Upper lobe of left lung (tissue), 6 donors: Measurements from ENCODE around the gene RYR1. TPM values are rescaled to one million over a fixed set of nuclear protein-coding genes. Genes with fewer than 3 reads are reported as not detected.

Experiments used
- ATAC-seq, 2 donors: fragments of 200-7000 bp; cut with Tn5 transposase; one replicate each; pipeline ENCODE4 v1.9.1; 2022; ENCODE audit warnings: mild to moderate bottlenecking in 2 of 2, moderate library complexity in 2 of 2; ENCODE audit not compliant: low FRiP score in 2 of 2
- DNase-seq, 2 donors: peaks; one replicate each; pipeline ENCODE4 v3.0.0-alpha.2; 2019 to 2020
- H3K27ac ChIP-seq, 4 donors: fragments of 200-600 bp; sonication (generic); one replicate each; pipeline ENCODE4 v1.5.1; 2016 to 2019
- H3K27me3 ChIP-seq, 4 donors: fragments of 200-600 bp; sonication (generic); one replicate each; pipeline ENCODE4 v1.5.1; 2017 to 2019
- H3K36me3 ChIP-seq, 4 donors: fragments of 200-600 bp; sonication (generic); one replicate each; pipeline ENCODE4 v1.5.1; 2016 to 2019
- H3K4me1 ChIP-seq, 4 donors: fragments of 200-600 bp; sonication (generic); one replicate each; pipeline ENCODE4 v1.5.1; 2018 to 2019
- H3K4me3 ChIP-seq, 4 donors: fragments of 200-600 bp; sonication (generic); one replicate each; pipeline ENCODE4 v1.5.1; 2017 to 2019; ENCODE audit warnings: mild to moderate bottlenecking in 2 of 4, moderate library complexity in 1 of 4
- H3K9me3 ChIP-seq, 4 donors: fragments of 200-600 bp; sonication (generic); one replicate each; pipeline ENCODE4 v1.5.1; 2018 to 2019
- EP300 ChIP-seq, 4 donors: sonication (generic); formaldehyde crosslinking; IDR thresholded peaks; one replicate each; pipeline ENCODE4 v1.5.1; 2017; ENCODE audit warnings: antibody characterized with exemption in 4 of 4, control low read depth in 2 of 4
- POLR2A ChIP-seq, 4 donors: fragments of 450-650 bp; IDR thresholded peaks; one replicate each; pipeline ENCODE4 v1.5.1; 2016 to 2017; ENCODE audit warnings: antibody characterized with exemption in 4 of 4, mild to moderate bottlenecking in 2 of 4
- POLR2AphosphoS5 ChIP-seq, 2 donors: sonication (generic); formaldehyde crosslinking; IDR thresholded peaks; one replicate each; pipeline ENCODE4 v1.5.1; 2017; ENCODE audit warnings: antibody characterized with exemption in 2 of 2
- WGBS, 2 donors: methylation state at CpG; one replicate each; pipeline ENCODE4 v1.1.5; 2017 to 2018; 5-methylcytosine and 5-hydroxymethylcytosine counted together
- total RNA-seq, 6 donors: library from RNA; depleted of rRNA in 4 of 6; stranded (reverse); fragments of >200 nt in 4 of 6; gene quantifications; one replicate each; pipeline versions ENCODE4 v1.1.0 to v1.2.1, GENCODE V29; 2016 to 2021
- TF ChIP-seq, protein P1 (sequence below), 6 experiments: fragments of 450-650 bp in 4 of 6; fragments of 200-600 bp in 2 of 6; sonication (generic) in 2 of 6; IDR thresholded peaks; one replicate each; pipeline ENCODE4 v1.5.1; 2016 to 2019; ENCODE audit warnings: antibody characterized with exemption in 6 of 6
- donor health status: DM: no; HTN: no; CAD: no; lungs with moderate emphysema.
- donor health status: DM: no; HTN: yes; CAD: no; lungs with severe emphysema.

Gene RYR1
- total RNA-seq, 6 donors from 2014 or later: 1.1 to 22.0 (median 5.5) TPM

DNA sequence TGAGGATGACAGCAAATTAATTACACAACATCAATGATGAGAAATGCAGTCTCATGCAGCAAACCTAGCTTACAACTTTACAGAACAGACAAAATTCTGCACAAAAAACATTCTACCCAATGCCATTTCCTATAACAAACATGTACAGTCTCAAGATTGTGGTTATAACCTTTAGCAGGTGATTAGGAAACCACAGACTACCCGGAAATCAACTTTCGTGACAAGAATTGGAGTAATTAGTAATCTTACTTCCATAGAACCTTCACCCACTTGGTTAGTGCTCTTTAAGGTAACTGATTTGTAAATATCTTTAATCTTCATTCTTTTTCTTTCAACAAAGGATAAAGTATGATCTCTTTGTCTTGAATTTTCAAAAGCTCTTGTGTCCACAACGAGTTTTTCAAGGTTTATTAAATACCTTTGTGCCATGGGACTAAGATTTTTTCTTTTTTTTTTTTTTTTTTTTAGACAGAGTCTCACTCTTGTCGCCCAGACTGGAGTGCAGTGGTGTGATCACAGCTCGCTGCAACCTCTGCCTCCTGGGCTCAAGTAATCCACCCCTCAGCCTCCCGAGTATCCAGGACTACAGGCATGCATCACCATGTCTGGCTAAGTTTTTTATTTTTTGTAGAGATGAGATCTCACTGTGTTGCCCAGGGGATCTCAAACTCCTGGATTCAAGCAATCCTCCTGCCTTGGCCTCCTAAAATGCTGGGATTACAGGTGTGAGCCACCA lies 105.5 kb downstream of the RYR1 start:
- TF ChIP-seq, protein P1, sequence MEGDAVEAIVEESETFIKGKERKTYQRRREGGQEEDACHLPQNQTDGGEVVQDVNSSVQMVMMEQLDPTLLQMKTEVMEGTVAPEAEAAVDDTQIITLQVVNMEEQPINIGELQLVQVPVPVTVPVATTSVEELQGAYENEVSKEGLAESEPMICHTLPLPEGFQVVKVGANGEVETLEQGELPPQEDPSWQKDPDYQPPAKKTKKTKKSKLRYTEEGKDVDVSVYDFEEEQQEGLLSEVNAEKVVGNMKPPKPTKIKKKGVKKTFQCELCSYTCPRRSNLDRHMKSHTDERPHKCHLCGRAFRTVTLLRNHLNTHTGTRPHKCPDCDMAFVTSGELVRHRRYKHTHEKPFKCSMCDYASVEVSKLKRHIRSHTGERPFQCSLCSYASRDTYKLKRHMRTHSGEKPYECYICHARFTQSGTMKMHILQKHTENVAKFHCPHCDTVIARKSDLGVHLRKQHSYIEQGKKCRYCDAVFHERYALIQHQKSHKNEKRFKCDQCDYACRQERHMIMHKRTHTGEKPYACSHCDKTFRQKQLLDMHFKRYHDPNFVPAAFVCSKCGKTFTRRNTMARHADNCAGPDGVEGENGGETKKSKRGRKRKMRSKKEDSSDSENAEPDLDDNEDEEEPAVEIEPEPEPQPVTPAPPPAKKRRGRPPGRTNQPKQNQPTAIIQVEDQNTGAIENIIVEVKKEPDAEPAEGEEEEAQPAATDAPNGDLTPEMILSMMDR (IDR thresholded peaks at IDR 0.05): no peak
- TF ChIP-seq POLR2AphosphoS5 (IDR thresholded peaks at IDR 0.05): no peak
- no peak for TF ChIP-seq POLR2A (IDR thresholded peaks at IDR 0.05)
- TF ChIP-seq EP300 (IDR thresholded peaks at IDR 0.05): no peak
- H3K27ac ChIP-seq: no peak overlapping the region
- H3K27me3 ChIP-seq: no peaks in the 10 kb centered on the region
- no peak overlapping the region for H3K4me3 ChIP-seq
- H3K4me1 ChIP-seq: peaks cover 0 to 6% (median 2%) of the 10 kb centered on the region in 4 donors
- ATAC-seq (no peak), DNase-seq (no peak)
- H3K36me3 ChIP-seq: no peaks in the 10 kb centered on the region
- 45 to 47% methylated on average over 6 of the region's 6 CpGs for WGBS, 2 donors
- peaks cover 0 to 17% (median 12%) of the 10 kb centered on the region in 4 donors for H3K9me3 ChIP-seq

DNA sequence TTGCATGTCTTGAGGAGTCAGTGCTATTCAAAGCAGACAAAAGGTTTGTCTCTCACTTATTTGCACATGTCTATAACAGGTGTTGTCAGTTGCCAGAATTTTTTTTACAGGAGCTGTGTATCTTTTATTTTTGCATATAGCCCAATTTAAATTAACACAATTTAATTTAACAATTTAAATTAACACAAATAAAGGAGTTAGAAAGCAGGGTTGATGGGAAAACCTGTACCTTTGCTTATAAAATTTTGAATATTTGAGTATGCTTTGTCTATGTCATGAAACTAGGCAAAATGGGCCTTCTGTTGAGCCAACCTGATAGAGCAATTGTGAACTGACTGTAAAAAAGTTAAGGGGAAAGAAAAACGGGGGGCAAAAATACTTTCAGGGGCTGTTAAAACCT lies 106.3 kb downstream of the RYR1 start:
- no peak for TF ChIP-seq EP300 (IDR thresholded peaks at IDR 0.05)
- TF ChIP-seq, protein P1 (IDR thresholded peaks at IDR 0.05): no peak
- no peak for TF ChIP-seq POLR2AphosphoS5 (IDR thresholded peaks at IDR 0.05)
- no peak for TF ChIP-seq POLR2A (IDR thresholded peaks at IDR 0.05)
- no peak for ATAC-seq
- H3K4me3 ChIP-seq: no peak overlapping the region
- peaks cover 0 to 14% (median 12%) of the 10 kb centered on the region in 4 donors for H3K9me3 ChIP-seq
- WGBS, 2 donors: 70 to 88% methylated on average over 1 of the region's 1 CpG
- H3K36me3 ChIP-seq: no peaks in the 10 kb centered on the region
- peaks cover 6 to 12% (median 9%) of the 10 kb centered on the region in 4 donors for H3K4me1 ChIP-seq
- no peaks in the 10 kb centered on the region for H3K27me3 ChIP-seq
- no peak for DNase-seq
- no peak overlapping the region for H3K27ac ChIP-seq

DNA sequence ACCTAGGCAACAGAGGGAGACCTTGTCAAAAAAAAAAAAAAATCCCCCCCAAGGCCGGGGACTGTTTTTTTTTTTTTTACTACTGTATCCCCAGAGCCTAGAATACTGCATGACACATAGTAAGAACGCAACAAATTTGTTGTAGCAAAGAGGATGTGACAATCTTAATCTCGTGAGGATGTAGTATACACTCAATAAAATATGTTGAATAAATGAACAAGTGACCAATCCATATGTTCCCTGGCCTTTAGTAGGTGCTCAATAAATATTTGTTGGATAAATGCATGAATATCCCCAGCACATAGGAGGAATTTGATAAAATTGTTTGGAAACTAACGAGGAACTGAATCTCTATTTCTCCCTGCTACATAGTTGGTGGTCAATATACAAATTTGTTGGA lies 108.5 kb downstream of the RYR1 start:
- Histone ChIP-seq H3K4me3 (no peak overlapping the region), H3K4me1 (peaks cover 8 to 13% (median 11%) of the 10 kb centered on the region in 4 donors), H3K27ac (no peak overlapping the region), H3K27me3 (no peaks in the 10 kb centered on the region), H3K36me3 (no peaks in the 10 kb centered on the region), H3K9me3 (no peaks in the 10 kb centered on the region)
- ATAC-seq (no peak), DNase-seq (no peak)
- 66 to 86% methylated on average over 4 of the region's 4 CpGs for WGBS, 2 donors
- TF ChIP-seq POLR2AphosphoS5 (IDR thresholded peaks at IDR 0.05): no peak
- no peak for TF ChIP-seq POLR2A (IDR thresholded peaks at IDR 0.05)
- TF ChIP-seq EP300 (IDR thresholded peaks at IDR 0.05): no peak
- TF ChIP-seq, protein P1 (IDR thresholded peaks at IDR 0.05): no peak

DNA sequence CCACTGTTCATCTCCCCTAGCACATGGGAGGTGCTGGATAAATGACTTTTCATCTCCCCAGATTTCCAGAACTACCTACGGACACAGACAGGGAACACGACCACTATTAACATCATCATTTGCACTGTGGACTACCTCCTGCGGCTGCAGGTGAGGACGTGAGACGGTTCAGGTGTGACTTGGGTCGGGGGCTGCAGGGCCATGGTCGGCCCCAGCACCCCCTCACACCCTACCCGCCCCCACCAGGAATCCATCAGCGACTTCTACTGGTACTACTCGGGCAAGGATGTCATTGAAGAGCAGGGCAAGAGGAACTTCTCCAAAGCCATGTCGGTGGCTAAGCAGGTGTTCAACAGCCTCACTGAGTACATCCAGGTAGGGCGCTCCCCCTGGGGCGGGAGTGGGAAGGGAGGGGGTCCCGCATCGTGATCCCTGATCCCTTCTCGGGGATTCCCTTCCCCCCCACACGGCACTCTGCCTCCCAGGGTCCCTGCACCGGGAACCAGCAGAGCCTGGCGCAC lies 109.9 kb downstream of the RYR1 start:
- H3K4me3 ChIP-seq: peak overlapping the region in 2 of 4 donors; percentile 3 to 32
- no peaks in the 10 kb centered on the region for H3K9me3 ChIP-seq
- H3K36me3 ChIP-seq: no peaks in the 10 kb centered on the region
- peak overlapping the region in 1 of 4 donors; percentile 57 for H3K27ac ChIP-seq
- DNase-seq (no peak), ATAC-seq (no peak)
- WGBS, 2 donors: 63 to 83% methylated on average over 16 to 18 of the region's 19 CpGs
- H3K27me3 ChIP-seq: no peaks in the 10 kb centered on the region
- TF ChIP-seq POLR2AphosphoS5 (IDR thresholded peaks at IDR 0.05) (no peak), POLR2A (IDR thresholded peaks at IDR 0.05) (no peak)
- TF ChIP-seq, protein P1 (IDR thresholded peaks at IDR 0.05): no peak
- H3K4me1 ChIP-seq: peaks cover 8 to 13% (median 10%) of the 10 kb centered on the region in 4 donors
